K562 (cell line): ENCODE results near the gene PSMD9. TPM values are rescaled to one million over a fixed set of nuclear protein-coding genes. Genes with fewer than 3 reads are reported as not detected.

Experiments
- ATAC-seq: fragments of 200-7000 bp; cut with Tn5 transposase; 3 replicates; pipeline ENCODE4 v1.9.1; 2020; ENCODE audit warnings: moderate library complexity
- BruUV-seq: library from RNA; stranded (reverse); fragments of 400-500 nt; replicated peaks from 2 replicates; lab custom pipeline; 2021; lab: Mats Ljungman, UMichigan
- CTCF ChIA-PET: fragments of 300-600 bp; formaldehyde crosslinking; extraction: SDS; loops from one replicate; lab custom pipeline; 2021; ENCODE audit warnings: low intra/inter-chr PET ratio; lab: Yijun Ruan, JAX
- POLR2A ChIA-PET: fragments of 300-600, 350-650 bp; sonication (Branson Sonifier 250); formaldehyde crosslinking; extraction: SDS; loops from one replicate; lab custom pipeline; 2021; ENCODE audit warnings: antibody characterized with exemption, inconsistent platforms; lab: Yijun Ruan, JAX
- DNase-seq, 4 experiments: peaks; one replicate each; pipeline versions ENCODE4 v3.0.0 to v3.0.0-alpha.2; 2011 to 2018; ENCODE audit warnings: low spot score in 3 of 4, mixed read lengths in 3 of 4; ENCODE audit errors: extremely low read depth in 1 of 4
- FAIRE-seq: peaks from 2 replicates; lab custom pipeline; 2011; peaks lifted over from hg19 to GRCh38; lab: Jason Lieb, UNC
- H2AFZ ChIP-seq: 2 replicates; pipeline ENCODE4 v1.6.0; 2011; ENCODE audit warnings: low read depth, low read length, control low read depth, inconsistent platforms
- H3K27ac ChIP-seq: fragments of 200-600 bp; 3 replicates; pipeline ENCODE4 v1.8.0; 2011; ENCODE audit warnings: low read depth, mild to moderate bottlenecking, control low read depth, inconsistent platforms, low read length, moderate library complexity, mixed read lengths; ENCODE audit errors: extremely low read depth
- H3K27me3 ChIP-seq, 2 experiments: fragments of 300-600 bp in 1 of 2; 2 replicates in 1 of 2; 3 replicates in 1 of 2; pipeline versions ENCODE4 v1.6.0 to v1.8.0; 2011; ENCODE audit warnings: inconsistent platforms in 2 of 2, low read length in 2 of 2, mild to moderate bottlenecking in 1 of 2, mixed read lengths in 1 of 2, moderate library complexity in 1 of 2; ENCODE audit not compliant: control insufficient read depth in 2 of 2, insufficient read depth in 2 of 2
- H3K36me3 ChIP-seq: fragments of 300-600 bp; 3 replicates; pipeline ENCODE4 v1.8.0; 2011; ENCODE audit warnings: mild to moderate bottlenecking, low read length, inconsistent platforms; ENCODE audit not compliant: control insufficient read depth, insufficient read depth
- H3K4me1 ChIP-seq, 2 experiments: fragments of 200-600 bp in 1 of 2; replicated peaks in 1 of 2; 2 replicates in 1 of 2; 3 replicates in 1 of 2; pipeline versions ENCODE4 v1.5.1 to v1.8.0; 2011; ENCODE audit warnings: inconsistent platforms in 2 of 2, low read length in 2 of 2, mild to moderate bottlenecking in 1 of 2, mixed read lengths in 1 of 2, moderate library complexity in 1 of 2; ENCODE audit not compliant: control insufficient read depth in 2 of 2, insufficient read depth in 2 of 2
- H3K4me2 ChIP-seq: 2 replicates; pipeline ENCODE4 v1.6.1; 2011; ENCODE audit warnings: low read length, control low read depth, inconsistent platforms, mixed read lengths; ENCODE audit not compliant: insufficient read depth
- H3K4me3 ChIP-seq: fragments of 200-600 bp; sonication (generic), shearing (Covaris generic); 2 replicates; pipeline ENCODE4 v1.5.1; 2016; ENCODE audit warnings: control low read depth, inconsistent platforms
- H3K79me2 ChIP-seq: fragments of 200-600 bp; 3 replicates; pipeline ENCODE4 v1.8.0; 2011; ENCODE audit warnings: low read length, inconsistent platforms; ENCODE audit not compliant: control insufficient read depth, insufficient read depth
- H3K9ac ChIP-seq, 2 experiments: 2 replicates each; pipeline versions ENCODE4 v1.6.0 to v1.6.1; 2011; ENCODE audit warnings: low read depth in 2 of 2, low read length in 2 of 2, control low read depth in 1 of 2, inconsistent platforms in 1 of 2, mild to moderate bottlenecking in 1 of 2, mixed read lengths in 1 of 2; ENCODE audit not compliant: insufficient read depth in 1 of 2
- H3K9me1 ChIP-seq: one replicate; pipeline ENCODE4 v1.6.0; 2011; ENCODE audit warnings: inconsistent platforms, mild to moderate bottlenecking, low read length, moderate library complexity; ENCODE audit not compliant: control insufficient read depth, insufficient read depth
- H3K9me3 ChIP-seq: replicated peaks from 2 replicates; pipeline ENCODE4 v1.5.1; 2011; ENCODE audit warnings: low read depth, low read length, inconsistent platforms; ENCODE audit not compliant: control insufficient read depth, insufficient read depth
- H4K20me1 ChIP-seq: replicated peaks from 2 replicates; pipeline ENCODE4 v1.6.1; 2011; ENCODE audit warnings: low read length, inconsistent platforms, mixed read lengths; ENCODE audit not compliant: control insufficient read depth, insufficient read depth
- ATF7 ChIP-seq: fragments of 450-650 bp; IDR thresholded peaks from 2 replicates; pipeline ENCODE4 v1.7.1; 2014; ENCODE audit warnings: mild to moderate bottlenecking, moderate library complexity
- EGR1 ChIP-seq: fragments of 450-650 bp; conservative IDR thresholded peaks from 2 replicates; pipeline ENCODE4 v1.6.1; 2017; ENCODE audit warnings: mild to moderate bottlenecking
- KHSRP ChIP-seq: fragments of 450-650 bp; IDR thresholded peaks from 2 replicates; pipeline ENCODE4 v1.6.1; 2017
- LARP7 ChIP-seq: fragments of 450-650 bp; IDR thresholded peaks from 2 replicates; pipeline ENCODE4 v1.6.1; 2016
- ZBTB34 ChIP-seq: fragments of 250-450 bp; sonication (Bioruptor Pico); IDR thresholded peaks from 2 replicates; pipeline ENCODE4 v1.8.0; 2021; ENCODE audit warnings: mild to moderate bottlenecking, moderate library complexity
- ZBTB5 ChIP-seq: fragments of 450-650 bp; IDR thresholded peaks from 2 replicates; pipeline ENCODE4 v1.6.1; 2017; ENCODE audit warnings: antibody characterized with exemption
- ZNF134 ChIP-seq: fragments of 250-450 bp; sonication (Bioruptor Pico); conservative IDR thresholded peaks from 2 replicates; pipeline ENCODE4 v1.4.0; 2020
- WGBS: fragments of 100-300 bp; shearing (Covaris generic); methylation state at CpG from one replicate; pipeline ENCODE4 v1.1.6; 2016; ENCODE audit warnings: low coverage, mixed read lengths; ENCODE audit not compliant: insufficient coverage; ENCODE audit errors: missing lambda C conversion rate; 5-methylcytosine and 5-hydroxymethylcytosine counted together
- in situ Hi-C: fragments of 300-500 bp; cut with MboI; formaldehyde crosslinking; loops from 4 replicates; pipeline ENCODE4 v1.15.0; 2018; ENCODE audit warnings: inconsistent platforms, mixed read lengths
- intact Hi-C: fragments of 100-400 bp; cut with micrococcal nuclease; formaldehyde crosslinking; loops from 2 replicates; pipeline ENCODE4 v1.14.2; 2022
- polyA plus RNA-seq, 8 experiments: library from polyadenylated mRNA; depleted of rRNA in 4 of 8; stranded (reverse) in 5 of 8; unstranded in 3 of 8; fragments of >200 nt; fragmentation: Nextera tagmentation in 2 of 8; fragmentation: Illumina TruSeq in 1 of 8; extraction: Ambion mirVana in 2 of 8; extraction: Trizol in 1 of 8; gene quantifications; 2 replicates each; pipeline versions ENCODE4 v1.2.1 to v1.2.3, GENCODE V29; 2011 to 2014; ENCODE audit warnings: inconsistent platforms in 1 of 8, missing spikeins in 1 of 8
- total RNA-seq, 7 experiments: library from RNA; depleted of rRNA in 6 of 7; stranded (reverse); fragments of >200 nt in 6 of 7; fragmentation: Illumina TruSeq in 2 of 7; extraction: Trizol in 2 of 7; gene quantifications; 2 replicates each; pipeline versions ENCODE4 v1.2.1 to v1.2.3, GENCODE V29; 2011 to 2021; ENCODE audit warnings: low replicate concordance in 1 of 7
- TF ChIP-seq, protein P1 (sequence below): fragments of 250-450 bp; sonication (Bioruptor Pico); IDR thresholded peaks from 2 replicates; pipeline ENCODE4 v1.5.0; 2021; ENCODE audit warnings: mild to moderate bottlenecking, moderate library complexity

PSMD9 gene
- total and polyA plus RNA-seq, 9 of the 15 experiments (the other 6 are each of a cell fraction or from before 2014, with no cell fraction given): 12.2 to 143 (median 61.3) TPM

GRCh38 chr12:121898287-121898686 is 9.7 kb downstream of the PSMD9 start (continued):
- TF ChIP-seq, protein P1, sequence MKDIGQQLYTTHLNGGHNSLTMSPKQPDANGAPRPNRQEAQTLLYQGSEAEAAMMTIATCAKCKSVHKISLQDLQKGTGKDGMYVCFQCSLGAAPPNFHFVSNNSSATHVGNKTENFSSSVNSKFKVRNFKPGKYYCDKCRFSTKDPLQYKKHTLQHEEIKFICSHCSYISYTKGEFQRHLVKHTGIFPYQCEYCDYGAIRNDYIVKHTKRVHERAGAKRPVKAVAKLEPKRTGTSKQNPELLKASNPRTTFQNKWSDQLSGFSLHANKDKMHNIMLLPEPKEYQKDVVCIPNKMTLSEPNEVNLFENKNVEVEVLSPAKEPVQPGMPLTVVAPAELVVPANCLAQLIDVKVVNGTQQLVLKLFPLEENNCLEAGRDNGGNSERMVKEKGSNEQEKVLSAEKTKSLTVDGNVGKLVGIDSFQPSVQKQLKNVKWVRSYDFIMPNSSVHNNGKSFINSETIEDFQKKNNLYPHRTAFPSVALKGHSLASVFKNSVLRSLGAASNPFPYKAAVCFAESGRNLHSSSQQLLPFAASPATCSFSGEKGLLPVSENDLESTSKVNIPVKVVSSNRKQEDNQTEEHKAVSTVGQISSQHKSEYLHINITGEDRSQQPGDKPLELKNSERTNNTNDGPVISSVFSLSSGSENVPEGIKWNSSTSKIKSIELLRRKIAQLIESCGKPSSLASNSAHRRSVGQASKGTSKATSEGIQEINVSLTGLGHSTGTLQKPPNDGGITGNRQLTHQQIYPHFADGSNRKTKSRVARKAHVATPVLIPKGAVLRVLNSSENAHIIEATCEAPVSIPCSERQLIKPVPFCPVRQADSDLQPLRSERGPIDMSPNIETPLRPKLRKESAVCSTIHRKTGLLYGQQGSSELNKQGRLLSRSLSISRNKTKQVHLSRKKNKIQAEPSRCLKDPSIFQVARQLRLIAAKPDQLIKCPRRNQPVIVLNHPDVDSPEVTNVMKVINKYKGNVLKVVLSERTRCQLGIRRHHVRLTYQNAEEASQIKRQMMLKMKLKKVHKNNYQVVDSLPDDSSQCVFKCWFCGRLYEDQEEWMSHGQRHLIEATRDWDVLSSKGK (CRISPR knock-in tag): no peak
- no peak for TF ChIP-seq ATF7
- no peak for TF ChIP-seq LARP7

- BruUV-seq: no TSS peak
- peaks cover 2% of the 10 kb centered on the region for H3K9me1 ChIP-seq
- intact Hi-C loops: no loop called here
- CTCF ChIA-PET: no interaction called here
- H2AFZ ChIP-seq: no peak overlapping the region
- peak overlapping the region in 1 of 2 experiments; percentile 76; a peak in 2 of 4 replicates for H3K9ac ChIP-seq
- POLR2A ChIA-PET: interaction anchor here (0.5 kb wide), 1 partner anchor 105 kb away, joined by 4 read pairs; no protein-coding TSS in a partner anchor
- H3K27ac ChIP-seq: peak overlapping the region; percentile 23; the same call in 1 of the 3 replicates
- H3K27me3 ChIP-seq: no peaks in the 10 kb centered on the region
- 98% methylated on average over 10 of the region's 14 CpGs for WGBS
- DNase-seq (no peak), ATAC-seq (no peak), FAIRE-seq (no peak)
- H3K9me3 ChIP-seq: no peaks in the 10 kb centered on the region
- H3K4me1 ChIP-seq: peaks cover 0 to 3% of the 10 kb centered on the region in 2 experiments; a peak in 3 of 5 replicates
- no peaks in the 10 kb centered on the region for H4K20me1 ChIP-seq
- in situ Hi-C loops: no loop called here
- H3K4me2 ChIP-seq: no peak overlapping the region
- no peak overlapping the region for H3K4me3 ChIP-seq
- peaks cover 79% of the 10 kb centered on the region for H3K36me3 ChIP-seq
- TF ChIP-seq KHSRP (no peak), EGR1 (no peak), ZBTB34 (CRISPR knock-in tag) (no peak), ZNF134 (CRISPR knock-in tag) (no peak), ZBTB5 (no peak)
- H3K79me2 ChIP-seq: peaks cover 12% of the 10 kb centered on the region
Measured at GRCh38 chr12:121899590-121899989, 11.0 kb downstream of the PSMD9 start.
